Subcutaneous adipose tissue (tissue), 4 donors: ENCODE results near the gene CAMTA1. TPM values are rescaled to one million over a fixed set of nuclear protein-coding genes. Genes with fewer than 3 reads are reported as not detected.

ENCODE experiments used
- total RNA-seq, 4 donors: library from RNA; depleted of rRNA; stranded (reverse); fragments of >200 nt; gene quantifications; one replicate each; pipeline ENCODE4 v1.1.0, GENCODE V29; 2016
- TF ChIP-seq, protein P1 (sequence below): fragments of 450-650 bp; IDR thresholded peaks from one replicate; pipeline ENCODE4 v1.5.1; 2016; ENCODE audit warnings: low read depth, mild to moderate bottlenecking, control low read depth, antibody characterized with exemption, moderate library complexity

The CAMTA1 gene
- total RNA-seq, 4 donors from 2014 or later = 58.6 to 82.5 (median 78.0) TPM

GRCh38 chr1:7288992-7289391 is 503.7 kb downstream of the CAMTA1 start:
- TF ChIP-seq, protein P1, sequence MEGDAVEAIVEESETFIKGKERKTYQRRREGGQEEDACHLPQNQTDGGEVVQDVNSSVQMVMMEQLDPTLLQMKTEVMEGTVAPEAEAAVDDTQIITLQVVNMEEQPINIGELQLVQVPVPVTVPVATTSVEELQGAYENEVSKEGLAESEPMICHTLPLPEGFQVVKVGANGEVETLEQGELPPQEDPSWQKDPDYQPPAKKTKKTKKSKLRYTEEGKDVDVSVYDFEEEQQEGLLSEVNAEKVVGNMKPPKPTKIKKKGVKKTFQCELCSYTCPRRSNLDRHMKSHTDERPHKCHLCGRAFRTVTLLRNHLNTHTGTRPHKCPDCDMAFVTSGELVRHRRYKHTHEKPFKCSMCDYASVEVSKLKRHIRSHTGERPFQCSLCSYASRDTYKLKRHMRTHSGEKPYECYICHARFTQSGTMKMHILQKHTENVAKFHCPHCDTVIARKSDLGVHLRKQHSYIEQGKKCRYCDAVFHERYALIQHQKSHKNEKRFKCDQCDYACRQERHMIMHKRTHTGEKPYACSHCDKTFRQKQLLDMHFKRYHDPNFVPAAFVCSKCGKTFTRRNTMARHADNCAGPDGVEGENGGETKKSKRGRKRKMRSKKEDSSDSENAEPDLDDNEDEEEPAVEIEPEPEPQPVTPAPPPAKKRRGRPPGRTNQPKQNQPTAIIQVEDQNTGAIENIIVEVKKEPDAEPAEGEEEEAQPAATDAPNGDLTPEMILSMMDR = no peak

DNA sequence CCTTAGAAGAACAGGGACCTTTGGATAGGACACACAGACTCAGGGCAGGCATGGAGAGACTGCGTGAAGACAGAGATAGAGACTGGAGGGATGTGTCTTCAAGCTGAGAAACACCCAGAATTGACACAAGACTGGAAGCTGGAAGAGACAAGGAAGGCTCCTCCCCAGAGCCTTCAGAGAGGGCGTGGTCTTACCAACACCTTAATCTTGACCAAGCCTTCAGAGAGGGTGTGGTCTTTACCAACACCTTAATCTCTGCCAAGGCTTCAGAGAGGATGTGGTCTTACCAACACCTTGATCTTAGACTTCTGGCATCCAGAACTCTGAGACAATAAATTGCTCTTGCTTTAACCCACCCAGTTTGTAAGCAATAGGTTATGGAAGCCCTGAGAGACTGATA is 504.4 kb downstream of the CAMTA1 start:
- TF ChIP-seq, protein P1 = no peak

DNA sequence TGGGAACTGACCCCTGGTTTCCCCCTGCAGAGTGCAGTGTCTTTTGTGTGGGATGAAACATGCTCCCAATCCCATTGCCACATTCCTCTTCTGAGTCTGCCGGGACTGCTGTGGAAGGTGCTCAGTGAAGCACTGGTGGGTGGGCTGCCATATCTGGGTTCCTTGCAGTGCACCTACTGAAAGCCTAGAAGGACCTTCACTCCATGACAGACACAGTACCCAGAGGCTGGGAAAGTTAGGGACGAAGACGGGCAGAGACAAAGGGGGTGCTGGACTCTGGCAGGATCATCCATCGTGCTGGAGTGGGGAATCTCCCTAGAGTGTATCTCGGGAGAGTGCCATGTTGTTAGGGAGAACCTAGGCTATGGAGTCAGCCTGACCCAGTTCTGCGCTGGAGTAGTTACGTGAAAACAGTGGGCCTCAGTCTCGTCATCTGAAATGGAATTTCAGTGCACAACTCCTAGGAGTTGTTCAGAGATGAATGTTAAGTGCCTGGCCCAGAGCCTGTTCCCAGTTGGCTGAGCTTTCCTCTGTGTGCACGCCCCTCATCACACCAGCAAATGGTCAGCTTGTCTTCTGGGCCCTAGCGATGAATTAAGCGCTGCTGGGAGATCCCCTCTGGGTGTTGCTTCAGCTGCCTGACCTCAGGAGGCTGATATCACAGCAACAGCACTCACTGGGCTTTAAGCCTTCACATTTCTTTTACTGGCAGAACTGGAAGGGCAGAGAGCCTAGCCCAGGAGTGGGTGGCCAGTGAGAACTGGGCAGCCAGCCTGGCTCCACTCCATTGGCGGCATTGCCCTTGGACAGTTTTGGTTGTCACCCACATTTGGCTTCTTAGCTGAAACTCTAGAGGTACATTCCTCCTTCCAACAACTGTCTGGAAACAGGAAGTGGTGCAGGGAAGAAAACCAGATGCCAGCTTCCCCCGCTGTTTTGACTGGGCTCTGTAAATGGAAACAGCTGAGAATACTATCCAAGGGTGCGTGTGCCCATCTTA is 506.0 kb downstream of the CAMTA1 start:
- TF ChIP-seq, protein P1 = no peak

DNA sequence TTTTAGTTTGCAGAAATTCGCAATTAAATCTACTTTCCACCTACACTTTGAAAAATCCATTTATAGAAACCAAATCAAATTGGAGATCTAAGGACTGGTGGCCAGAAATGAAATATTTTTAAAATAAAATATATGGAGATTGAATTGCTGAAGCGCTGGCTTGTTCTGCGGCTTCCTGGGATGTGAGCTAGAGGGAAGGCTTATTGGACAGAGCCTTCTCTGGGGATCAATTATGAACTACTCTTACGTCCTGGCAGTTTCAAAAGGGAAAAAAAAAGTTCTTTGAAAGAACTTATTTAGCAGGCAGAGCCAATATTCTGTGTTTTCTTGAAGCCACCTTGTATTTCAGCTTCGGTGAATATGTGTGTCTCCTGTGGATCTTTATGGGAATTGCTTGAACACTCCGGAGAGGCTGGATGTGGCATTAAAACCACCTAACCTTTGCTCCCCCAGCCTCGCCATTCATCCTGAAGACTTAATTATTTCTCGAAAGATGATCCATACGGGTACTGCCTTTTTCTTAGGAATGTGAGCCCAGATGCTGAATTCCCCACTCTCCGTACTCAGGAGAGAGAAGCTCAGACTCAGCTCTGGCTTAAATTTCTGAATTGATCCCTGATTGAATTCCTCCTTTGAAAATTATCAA is 506.9 kb downstream of the CAMTA1 start:
- TF ChIP-seq, protein P1 = no peak

- TF ChIP-seq, protein P1 = no peak
Observed at GRCh38 chr1:7292714-7293419, 507.6 kb downstream of the CAMTA1 start.

DNA sequence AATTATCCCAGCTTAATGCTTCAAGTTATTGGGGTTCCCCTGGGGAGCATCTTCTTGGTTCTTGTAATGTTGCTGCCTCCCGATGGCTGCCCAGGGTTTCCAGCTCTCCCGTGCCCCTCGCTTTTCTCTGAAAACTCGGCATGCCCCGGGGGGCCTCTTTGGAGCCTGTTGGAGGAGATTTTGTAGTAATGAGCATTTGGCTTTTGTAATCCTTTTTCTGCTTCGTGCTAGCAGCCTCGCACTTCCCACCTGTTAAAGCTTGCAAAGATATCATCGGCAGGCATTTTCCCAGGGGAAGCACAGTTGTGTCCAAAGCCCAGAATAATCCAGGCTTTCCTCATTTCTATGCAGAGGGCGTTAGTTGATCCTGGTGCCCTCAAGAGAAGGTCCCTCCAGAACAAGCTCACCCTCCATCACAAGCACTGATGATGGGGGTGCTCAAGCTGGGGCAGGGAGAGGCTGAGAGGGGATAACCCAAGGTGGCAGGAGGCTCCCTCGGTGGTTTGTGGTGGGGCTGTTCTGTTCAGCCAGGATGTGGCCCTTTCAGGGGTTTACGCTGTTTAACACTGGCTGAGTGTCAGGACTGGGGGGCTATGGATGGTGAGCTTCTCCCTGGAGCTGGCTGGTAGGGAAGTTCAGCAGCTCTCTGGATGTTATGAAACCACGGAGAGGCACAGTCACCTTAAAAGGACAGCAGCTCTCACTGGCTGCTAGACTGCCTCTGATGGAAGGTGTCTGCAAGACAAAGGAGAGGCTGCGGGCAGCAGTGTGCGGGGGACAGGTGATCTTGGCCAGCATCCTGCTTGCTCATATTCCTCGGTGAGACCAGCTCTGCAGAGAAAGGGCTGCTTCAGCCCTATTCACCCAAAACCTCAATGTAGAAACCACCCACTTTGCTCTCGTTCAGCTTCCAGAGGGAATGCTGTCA is 508.7 kb downstream of the CAMTA1 start:
- TF ChIP-seq, protein P1 = no peak
